Lower leg skin (tissue), 4 donors: ENCODE measurements around the gene RRN3. TPM values are rescaled to one million over a fixed set of nuclear protein-coding genes. Genes with fewer than 3 reads are reported as not detected.
"Not testable (repeated sequence)": the region's sequence is repeated elsewhere in the genome, so short reads cannot be mapped to it uniquely, and the experiment has no call there.

Source experiments
- DNase-seq, 2 donors: peaks; one replicate each; pipeline ENCODE4 v3.0.0-alpha.2; 2019; ENCODE audit warnings: low spot score in 2 of 2
- H3K4me3 ChIP-seq: fragments of 200-600 bp; sonication (generic); 2 replicates; pipeline ENCODE4 v1.5.1; 2017; ENCODE audit warnings: mild to moderate bottlenecking, low read depth; ENCODE audit not compliant: poor library complexity, severe bottlenecking
- POLR2A ChIP-seq, 2 donors: fragments of 450-650 bp; IDR thresholded peaks; one replicate each; pipeline ENCODE4 v1.6.1; 2016 to 2017; ENCODE audit warnings: antibody characterized with exemption in 2 of 2, mild to moderate bottlenecking in 1 of 2, moderate library complexity in 1 of 2
- WGBS, 2 donors: methylation state at CpG; one replicate each; pipeline ENCODE4 v1.1.5; 2018; 5-methylcytosine and 5-hydroxymethylcytosine counted together
- intact Hi-C: fragments of 100-400 bp; cut with DNase I; formaldehyde crosslinking; loops from one replicate; pipeline ENCODE4 v1.15.0; 2023; ENCODE audit warnings: low total_unique reads
- total RNA-seq, 4 donors: library from RNA; depleted of rRNA; stranded (reverse); fragments of >200 nt; gene quantifications; one replicate each; pipeline ENCODE4 v1.1.0, GENCODE V29; 2016
- TF ChIP-seq, protein P1 (sequence below), 3 donors: fragments of 450-650 bp; IDR thresholded peaks; one replicate each; pipeline ENCODE4 v1.5.1; 2016; ENCODE audit warnings: antibody characterized with exemption in 3 of 3, mild to moderate bottlenecking in 3 of 3, moderate library complexity in 2 of 3

Gene RRN3
- total RNA-seq, 4 donors from 2014 or later: 19.1 to 29.0 (median 25.3) TPM

DNA sequence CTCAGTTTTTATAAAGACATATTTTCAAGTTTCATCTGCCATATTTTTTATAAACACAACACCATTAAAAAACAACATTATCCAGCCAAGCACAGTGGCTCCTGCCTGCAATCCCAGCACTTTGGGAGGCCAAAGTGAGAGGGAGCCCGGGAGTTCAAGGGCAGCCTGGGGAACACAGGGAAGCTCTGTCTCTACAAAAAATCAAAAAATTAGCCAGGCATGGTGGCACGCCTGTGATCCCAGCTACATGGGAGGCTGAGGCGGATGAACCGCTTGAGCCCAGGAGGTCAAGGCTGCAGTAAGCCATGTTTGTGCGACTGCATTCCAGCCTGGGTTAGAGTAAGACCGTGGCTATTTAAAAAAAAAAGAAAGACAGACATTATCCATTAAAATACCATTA, 21.0 kb downstream of the RRN3 start:
- intact Hi-C loops: no loop called here
- DNase-seq: no peak
- TF ChIP-seq, protein P1, sequence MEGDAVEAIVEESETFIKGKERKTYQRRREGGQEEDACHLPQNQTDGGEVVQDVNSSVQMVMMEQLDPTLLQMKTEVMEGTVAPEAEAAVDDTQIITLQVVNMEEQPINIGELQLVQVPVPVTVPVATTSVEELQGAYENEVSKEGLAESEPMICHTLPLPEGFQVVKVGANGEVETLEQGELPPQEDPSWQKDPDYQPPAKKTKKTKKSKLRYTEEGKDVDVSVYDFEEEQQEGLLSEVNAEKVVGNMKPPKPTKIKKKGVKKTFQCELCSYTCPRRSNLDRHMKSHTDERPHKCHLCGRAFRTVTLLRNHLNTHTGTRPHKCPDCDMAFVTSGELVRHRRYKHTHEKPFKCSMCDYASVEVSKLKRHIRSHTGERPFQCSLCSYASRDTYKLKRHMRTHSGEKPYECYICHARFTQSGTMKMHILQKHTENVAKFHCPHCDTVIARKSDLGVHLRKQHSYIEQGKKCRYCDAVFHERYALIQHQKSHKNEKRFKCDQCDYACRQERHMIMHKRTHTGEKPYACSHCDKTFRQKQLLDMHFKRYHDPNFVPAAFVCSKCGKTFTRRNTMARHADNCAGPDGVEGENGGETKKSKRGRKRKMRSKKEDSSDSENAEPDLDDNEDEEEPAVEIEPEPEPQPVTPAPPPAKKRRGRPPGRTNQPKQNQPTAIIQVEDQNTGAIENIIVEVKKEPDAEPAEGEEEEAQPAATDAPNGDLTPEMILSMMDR (IDR thresholded peaks at IDR 0.05): no peak
- no peak for TF ChIP-seq POLR2A (IDR thresholded peaks at IDR 0.05)
- H3K4me3 ChIP-seq: no peak overlapping the region
- 84 to 90% methylated on average over 6 of the region's 6 CpGs for WGBS, 2 donors

DNA sequence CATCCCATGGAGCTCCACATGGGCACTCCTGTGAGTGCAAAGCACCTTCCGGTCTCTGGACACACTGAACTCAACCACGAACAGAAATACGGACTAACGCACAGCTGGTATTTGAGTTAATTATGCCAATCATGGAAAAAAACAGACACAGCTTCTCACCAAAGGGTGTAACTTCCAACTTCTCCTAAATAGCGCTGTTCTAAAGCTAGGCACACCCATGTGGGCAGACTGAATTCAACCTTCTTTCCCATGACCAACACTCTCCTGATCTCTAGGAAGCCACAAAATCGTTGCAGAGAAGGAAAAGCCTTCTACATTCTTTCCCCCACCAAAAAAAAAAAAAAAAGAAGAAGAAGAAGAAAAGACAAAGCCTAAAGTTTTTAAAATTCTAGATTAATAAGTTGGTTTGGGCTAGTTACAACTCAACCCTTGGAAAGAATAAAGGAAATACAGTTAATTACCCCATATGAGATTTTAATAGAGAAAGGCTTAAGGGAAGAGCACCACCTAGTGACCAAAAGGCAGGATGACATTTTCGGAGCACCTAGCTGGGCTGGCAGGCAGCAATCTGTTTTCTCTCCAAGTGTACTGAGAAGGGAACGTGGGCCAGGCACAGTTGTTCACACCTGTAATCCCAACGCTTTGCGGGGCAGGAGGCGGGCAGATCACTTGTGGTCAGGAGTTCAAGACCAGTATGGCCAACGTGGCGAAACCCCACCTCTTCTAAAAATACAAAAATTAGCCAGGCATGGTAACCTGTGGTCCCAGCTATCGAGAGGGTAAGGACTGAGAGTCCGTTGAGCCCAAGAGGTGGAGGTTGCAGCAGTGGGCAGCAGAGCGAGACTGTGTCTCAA, 21.9 kb downstream of the RRN3 start:
- DNase-seq, H3K4me3 ChIP-seq, intact Hi-C loops: not testable (repeated sequence)
- 40 to 43% methylated on average over 16 of the region's 16 CpGs for WGBS, 2 donors

DNA sequence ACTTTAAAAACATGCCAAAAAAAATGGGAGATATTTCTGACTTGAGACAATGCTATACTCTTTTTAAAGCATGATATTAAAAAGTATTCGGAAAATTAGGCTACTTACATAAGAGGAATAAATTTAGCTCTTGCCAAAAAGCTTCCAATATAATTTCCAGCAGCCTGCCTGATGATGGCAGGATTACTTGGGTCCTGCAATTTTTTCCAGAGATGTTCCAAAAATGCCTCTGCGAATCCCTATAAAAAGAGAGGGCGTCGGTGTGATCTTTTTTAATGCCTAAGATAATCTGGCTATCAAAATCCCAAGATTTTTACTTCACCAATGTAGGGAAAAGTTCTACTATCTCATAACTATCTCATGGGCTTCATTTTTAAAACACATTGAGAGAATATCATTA, 23.1 kb downstream of the RRN3 start:
- 55 to 69% methylated on average over 4 of the region's 4 CpGs for WGBS, 2 donors
- intact Hi-C loops, DNase-seq, H3K4me3 ChIP-seq: not testable (repeated sequence)

DNA sequence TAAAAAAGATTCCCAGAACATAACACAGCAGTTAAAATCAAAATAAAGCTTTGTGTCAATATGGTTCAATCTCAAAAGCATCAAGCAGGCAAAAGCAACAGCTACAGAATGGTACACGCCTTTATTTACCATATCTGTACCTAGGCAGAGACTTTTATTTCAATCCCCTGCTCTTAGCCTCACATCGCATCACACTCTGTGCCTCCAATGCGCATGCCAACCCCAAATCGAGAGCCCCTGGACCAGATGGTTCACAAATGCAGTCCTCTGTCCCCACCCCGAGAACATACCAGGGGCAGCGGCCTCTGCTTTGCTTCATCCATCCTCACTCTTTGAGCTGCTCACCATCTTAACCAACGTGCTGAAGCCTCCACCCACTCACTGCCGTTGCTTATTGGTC, 27.4 kb downstream of the RRN3 start:
- 87 to 95% methylated on average over 6 to 7 of the region's 8 CpGs for WGBS, 2 donors
- H3K4me3 ChIP-seq, DNase-seq, intact Hi-C loops: not testable (repeated sequence)

DNA sequence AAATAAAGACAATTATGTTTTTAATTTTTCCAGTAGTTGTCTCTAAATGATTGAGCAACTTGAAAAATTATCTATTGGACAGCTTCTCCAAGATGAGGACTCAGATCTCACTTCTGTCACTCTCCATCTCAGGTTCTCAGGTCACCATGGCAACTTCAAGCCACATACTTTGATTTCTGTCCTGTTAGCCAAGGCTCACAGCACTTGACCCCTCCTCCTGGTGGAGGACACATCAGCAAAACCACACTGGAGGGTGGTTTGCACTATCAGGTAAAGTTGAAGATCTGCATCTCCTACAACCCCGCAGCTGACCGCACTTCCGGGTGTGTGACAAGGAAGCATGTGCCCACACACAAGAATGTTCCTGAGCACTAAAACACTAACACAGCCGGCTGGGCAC, 28.1 kb downstream of the RRN3 start:
- WGBS, 2 donors: 96 to 100% methylated on average over 2 to 4 of the region's 4 CpGs
- intact Hi-C loops, H3K4me3 ChIP-seq, DNase-seq: not testable (repeated sequence)

DNA sequence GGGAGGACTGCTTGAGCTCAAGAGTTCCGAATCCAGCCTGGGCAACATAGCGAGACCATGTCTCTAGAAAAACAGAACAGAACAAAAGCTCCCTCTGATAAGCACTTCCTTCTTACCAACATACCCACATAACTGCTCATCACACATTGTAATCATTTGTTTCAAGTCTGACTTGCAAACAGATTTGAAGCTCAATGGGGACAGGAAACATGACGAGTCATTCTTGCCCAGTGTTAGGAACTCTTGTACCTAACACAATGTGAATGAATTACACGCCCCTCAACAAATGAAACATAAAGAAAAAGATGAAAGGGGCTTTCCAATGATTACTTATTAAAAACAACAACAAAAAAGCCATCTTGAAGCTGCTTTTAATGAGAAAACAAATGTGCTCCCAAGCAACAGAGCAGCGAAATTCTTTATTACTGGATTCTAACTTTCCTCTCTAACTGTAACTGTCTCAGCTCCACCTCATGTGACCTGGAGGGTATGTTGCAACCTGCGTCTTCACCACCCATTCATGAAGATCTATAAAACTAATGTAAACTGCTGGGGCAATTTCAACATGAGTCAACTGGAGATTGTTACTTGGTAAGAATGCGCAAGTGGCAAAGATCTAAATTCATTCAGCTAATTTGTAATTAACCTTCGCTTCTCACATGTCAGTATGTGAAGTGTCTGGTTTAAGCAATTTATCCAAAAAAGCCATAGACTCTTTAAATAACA, 31.8 kb downstream of the RRN3 start:
- H3K4me3 ChIP-seq, DNase-seq, intact Hi-C loops: not testable (repeated sequence)
- 86 to 90% methylated on average over 8 of the region's 8 CpGs for WGBS, 2 donors

DNA sequence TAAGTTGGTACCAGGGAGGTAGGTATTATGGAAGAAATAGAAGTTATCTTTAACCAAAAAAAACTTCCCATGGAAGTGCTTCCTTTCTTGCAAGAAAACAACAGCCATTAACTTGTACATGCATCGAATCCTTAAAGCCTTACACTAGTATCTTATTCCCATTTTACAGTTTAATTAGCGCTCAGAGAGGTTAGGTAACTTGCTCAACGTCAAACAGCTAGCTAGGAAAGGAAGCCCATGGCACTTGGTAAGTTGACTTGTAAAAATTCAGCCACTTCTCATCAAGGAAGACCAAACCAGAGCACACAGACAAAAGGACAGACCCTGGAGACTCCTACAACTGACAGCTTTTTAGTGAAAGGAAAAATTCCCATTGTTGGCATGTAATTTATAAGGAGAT, 34.7 kb downstream of the RRN3 start:
- no peak overlapping the region for H3K4me3 ChIP-seq
- DNase-seq: no peak
- no peak for TF ChIP-seq POLR2A (IDR thresholded peaks at IDR 0.05)
- TF ChIP-seq, protein P1 (IDR thresholded peaks at IDR 0.05): no peak
- intact Hi-C loops: no loop called here
- 63 to 86% methylated on average over 3 of the region's 3 CpGs for WGBS, 2 donors

DNA sequence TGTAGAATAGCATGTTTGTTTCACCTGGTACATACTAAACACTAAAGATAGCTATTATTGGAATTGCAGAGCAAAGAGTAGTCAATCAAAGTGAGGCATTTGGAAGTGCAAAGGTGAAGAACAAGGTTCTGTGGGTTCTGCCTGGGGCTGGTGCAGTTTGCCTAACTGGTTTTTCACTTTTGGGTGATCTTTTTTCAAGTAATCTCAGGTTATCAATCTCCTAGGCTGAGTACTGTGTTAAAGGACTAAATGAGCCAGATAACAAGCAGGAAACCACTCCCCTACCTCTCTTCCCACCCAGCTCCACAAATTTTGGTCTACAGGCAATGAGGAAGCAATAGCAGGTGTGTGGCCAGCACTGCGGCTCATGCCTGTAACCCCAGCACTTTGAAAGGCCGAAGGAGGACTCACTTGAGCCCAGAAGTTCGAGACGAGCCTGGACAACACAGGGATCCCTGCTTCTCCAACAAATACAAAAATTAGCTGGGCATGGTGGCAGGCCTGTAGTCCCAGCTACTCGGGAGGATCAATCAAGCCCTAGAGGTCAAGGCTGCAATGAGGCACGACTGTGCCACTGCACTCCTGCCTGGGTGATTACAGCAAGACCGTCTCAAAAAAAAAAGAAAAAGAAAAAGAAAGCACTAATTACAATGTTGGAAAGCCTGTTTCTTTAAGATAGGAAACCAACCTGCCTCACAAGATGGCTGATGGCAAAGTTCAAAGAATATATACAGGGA, 36.2 kb downstream of the RRN3 start:
- 48 to 58% methylated on average over 7 of the region's 7 CpGs for whole genome bisulfite sequencing, 2 donors
- intact Hi-C loops: no loop called here
- TF ChIP-seq, protein P1 (IDR thresholded peaks at IDR 0.05): no peak
- TF ChIP-seq POLR2A (IDR thresholded peaks at IDR 0.05): no peak

More for the DNA sequence above, 36.2 kb downstream of the RRN3 start:
- no peak overlapping the region for H3K4me3 ChIP-seq
- DNase-seq: no peak
